ENCODE measurements around the gene C3orf52. TPM values are rescaled to one million over a fixed set of nuclear protein-coding genes. Genes with fewer than 3 reads are reported as not detected.

C3orf52 gene
- total RNA-seq, 1 donor from 2014 or later: 11.7 TPM

DNA sequence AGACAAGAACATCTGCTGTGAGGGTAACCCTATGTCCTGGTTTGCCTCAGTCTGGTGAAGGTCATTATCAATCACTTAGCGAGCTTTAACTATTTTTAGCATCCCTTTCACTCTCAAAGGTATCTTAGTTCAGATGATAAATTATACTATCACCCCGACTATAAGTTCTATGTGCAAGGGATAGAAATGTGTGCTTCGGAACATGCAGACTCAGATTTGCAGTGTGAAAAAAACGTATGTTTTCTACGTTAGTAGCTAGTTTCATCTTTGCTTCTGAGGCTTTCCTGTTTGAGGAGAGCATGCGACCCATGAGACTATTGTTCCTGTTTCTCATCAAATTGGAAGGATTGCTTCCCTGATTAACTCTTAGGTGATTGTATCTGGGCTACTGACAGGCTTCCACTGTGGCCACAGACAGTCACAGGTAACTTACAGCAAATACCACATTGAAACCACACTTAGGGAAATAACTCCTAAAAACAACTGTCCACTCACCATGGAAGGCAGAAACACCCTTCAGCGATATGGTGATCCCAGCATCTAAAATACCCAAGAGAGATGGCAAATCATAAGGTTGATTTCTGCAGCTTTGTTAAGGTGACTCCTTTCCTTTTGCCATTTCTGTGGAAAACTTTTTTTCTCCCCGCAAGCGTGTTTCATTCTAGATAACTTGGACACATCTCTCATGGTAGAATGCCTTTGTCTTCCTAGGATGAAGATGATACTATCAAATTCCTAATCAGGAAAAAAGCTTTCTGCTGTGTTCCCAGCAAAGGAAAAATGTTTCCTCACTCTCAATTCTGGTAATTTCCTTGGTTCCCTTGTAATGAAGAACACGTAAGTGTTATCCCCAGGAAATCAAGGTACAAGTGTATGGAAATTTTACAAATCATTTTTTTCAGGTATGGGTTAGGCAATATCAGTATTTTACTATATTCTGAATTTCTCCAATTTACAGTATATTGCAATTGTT is 41.6 kb downstream of the C3orf52 start:
- no peaks in the 10 kb centered on the region for H3K27me3 Mint-ChIP-seq (ENCODE audit: low read depth)
- peaks cover 24% of the 10 kb centered on the region for H3K36me3 Mint-ChIP-seq (ENCODE audit: low read depth)
- no peak overlapping the region for H3K27ac Mint-ChIP-seq
- peaks cover 51% of the 10 kb centered on the region for H3K4me1 Mint-ChIP-seq (ENCODE audit: low read depth)
- no peaks in the 10 kb centered on the region for H3K9me3 Mint-ChIP-seq
- no peak for DNase-seq (ENCODE audit: low spot score)
- peak overlapping the region; percentile 49 for H3K4me3 Mint-ChIP-seq (ENCODE audit: low read depth)
- intact Hi-C loops (cut with micrococcal nuclease): no loop called here

DNA sequence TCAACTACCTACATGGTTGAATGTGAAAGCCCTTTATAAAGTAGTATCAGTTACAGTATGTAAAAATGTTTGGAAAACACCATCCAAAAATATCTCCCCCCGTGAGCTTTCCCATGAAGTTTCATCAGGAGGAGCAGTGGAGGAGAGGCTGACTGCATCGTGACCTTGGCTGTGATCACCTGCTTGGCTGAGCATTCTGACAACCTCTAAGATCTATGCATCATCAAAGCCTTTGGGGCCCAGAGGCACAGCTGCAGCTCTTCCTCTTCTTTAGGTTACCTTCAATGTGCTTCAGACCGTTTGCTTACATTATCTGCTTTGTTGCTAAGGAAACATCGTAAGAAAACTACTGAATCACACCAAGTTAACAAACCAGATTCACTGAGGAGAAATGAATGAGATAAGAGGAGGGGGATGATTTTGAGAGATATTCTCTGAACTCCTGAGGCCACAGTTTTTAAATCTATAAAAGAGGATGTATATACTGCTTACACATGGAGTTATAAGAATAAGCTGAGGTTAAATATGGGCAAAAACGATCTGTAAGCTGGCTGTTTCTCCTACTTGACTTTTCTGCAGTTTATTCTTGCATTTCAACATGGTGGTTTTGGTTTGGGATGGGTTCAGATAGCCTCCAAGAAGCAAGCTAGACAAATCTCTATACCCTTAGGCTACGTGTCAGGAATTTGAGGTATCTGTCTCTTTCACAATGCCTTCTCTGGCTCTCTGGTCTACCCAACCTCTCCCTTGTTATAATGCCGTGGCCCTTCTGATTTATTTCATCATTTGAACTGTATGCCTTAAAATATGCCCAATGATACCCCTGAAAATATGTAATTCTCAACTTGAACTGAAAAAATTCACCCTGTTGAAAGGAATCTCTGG is 42.9 kb downstream of the C3orf52 start:
- peak overlapping the region; percentile 44 for H3K27ac Mint-ChIP-seq
- no peak overlapping the region for H3K4me3 Mint-ChIP-seq (ENCODE audit: low read depth)
- intact Hi-C loops (cut with micrococcal nuclease): no loop called here
- peaks cover 64% of the 10 kb centered on the region for H3K4me1 Mint-ChIP-seq (ENCODE audit: low read depth)
- peaks cover 20% of the 10 kb centered on the region for H3K36me3 Mint-ChIP-seq (ENCODE audit: low read depth)
- no peaks in the 10 kb centered on the region for H3K9me3 Mint-ChIP-seq
- DNase-seq (ENCODE audit: low spot score): peak; percentile 26
- no peaks in the 10 kb centered on the region for H3K27me3 Mint-ChIP-seq (ENCODE audit: low read depth)

DNA sequence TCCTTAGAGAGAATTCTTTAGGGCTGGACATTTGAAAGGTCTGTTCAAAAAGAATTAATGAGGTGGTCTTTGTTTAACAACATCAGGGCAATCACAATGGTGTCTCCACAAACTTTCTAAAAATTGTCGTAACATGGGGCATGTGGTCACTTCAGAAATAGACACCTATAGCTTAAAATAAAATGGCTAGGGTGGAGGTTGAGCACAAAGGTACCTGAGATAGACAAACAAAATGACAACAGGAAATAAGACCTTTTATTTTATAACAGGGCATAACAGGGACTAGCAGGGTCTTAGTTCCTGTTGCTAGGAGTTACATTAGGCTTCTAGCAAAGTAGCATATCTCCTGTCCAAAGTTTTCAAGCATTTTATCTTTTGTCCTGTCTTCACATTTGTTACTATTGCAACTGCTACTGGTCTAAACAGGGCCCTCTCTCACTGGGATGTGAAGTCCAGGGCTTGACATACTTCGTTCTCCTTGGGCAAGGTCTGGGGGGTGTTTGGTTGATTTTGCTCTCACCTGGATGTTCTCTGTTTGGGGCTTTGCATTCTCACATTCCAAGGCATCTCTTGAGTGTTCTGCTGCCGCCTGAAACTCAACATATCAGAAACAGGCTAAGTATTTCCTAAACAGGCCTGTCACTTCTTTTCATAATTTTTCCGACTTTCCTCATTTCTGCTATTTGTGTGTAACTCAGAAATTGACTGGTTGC is 43.9 kb downstream of the C3orf52 start:
- Mint-ChIP-seq H3K27me3 (ENCODE audit: low read depth) (no peaks in the 10 kb centered on the region), H3K4me1 (ENCODE audit: low read depth) (peaks cover 72% of the 10 kb centered on the region), H3K36me3 (ENCODE audit: low read depth) (peaks cover 14% of the 10 kb centered on the region), H3K4me3 (ENCODE audit: low read depth) (no peak overlapping the region), H3K27ac (no peak overlapping the region), H3K9me3 (no peaks in the 10 kb centered on the region)
- intact Hi-C loops (cut with micrococcal nuclease): loop anchor here (5.0 to 10.0 kb wide), 2 partner anchors 305 to 842 kb away; no protein-coding TSS in a partner anchor
- no peak for DNase-seq (ENCODE audit: low spot score)

DNA sequence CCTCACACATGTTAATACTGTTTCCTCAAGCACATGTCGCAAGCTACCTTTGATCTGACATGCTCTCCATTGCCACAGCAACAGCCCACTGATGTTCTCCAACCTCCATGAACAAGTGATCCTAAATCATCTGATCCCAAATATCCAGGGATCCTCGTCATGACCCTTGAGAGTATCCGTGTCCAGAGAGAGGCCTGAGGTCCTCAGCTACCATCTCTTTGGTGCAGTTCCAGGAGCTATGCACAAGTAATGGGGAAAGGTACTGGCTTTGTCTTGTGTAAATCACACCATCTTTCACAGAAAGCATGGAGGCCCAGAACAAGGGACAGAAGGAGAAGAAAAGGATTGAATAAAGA is 44.4 kb downstream of the C3orf52 start:
- Mint-ChIP-seq H3K9me3 (no peaks in the 10 kb centered on the region), H3K4me3 (ENCODE audit: low read depth) (no peak overlapping the region), H3K36me3 (ENCODE audit: low read depth) (peaks cover 11% of the 10 kb centered on the region), H3K27ac (no peak overlapping the region), H3K27me3 (ENCODE audit: low read depth) (no peaks in the 10 kb centered on the region), H3K4me1 (ENCODE audit: low read depth) (peaks cover 77% of the 10 kb centered on the region)
- no peak for DNase-seq (ENCODE audit: low spot score)
- intact Hi-C loops (cut with micrococcal nuclease): loop anchor here (5.0 to 10.0 kb wide), 2 partner anchors 304 to 842 kb away; no protein-coding TSS in a partner anchor

DNA sequence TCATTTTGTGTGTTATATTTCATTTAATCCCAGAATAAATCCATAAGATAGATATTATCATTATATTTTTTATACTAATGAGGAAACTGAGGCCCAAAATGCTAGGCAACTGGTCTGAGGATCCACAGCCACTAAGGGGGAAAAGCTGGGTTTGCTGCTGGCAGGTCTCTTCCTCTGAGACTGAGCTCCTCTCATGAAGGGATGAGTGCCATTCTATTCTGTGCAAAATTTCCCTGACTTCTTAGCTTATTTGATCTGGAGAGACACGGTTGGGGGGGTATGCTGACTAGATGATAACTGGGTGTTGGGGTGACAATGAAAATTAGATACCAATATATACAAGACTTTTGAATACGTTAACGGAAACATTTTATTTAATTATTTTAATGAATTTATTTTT is 44.9 kb downstream of the C3orf52 start:
- DNase-seq (ENCODE audit: low spot score): no peak
- Mint-ChIP-seq H3K9me3 (no peaks in the 10 kb centered on the region), H3K36me3 (ENCODE audit: low read depth) (peaks cover 11% of the 10 kb centered on the region), H3K4me3 (ENCODE audit: low read depth) (no peak overlapping the region), H3K4me1 (ENCODE audit: low read depth) (peaks cover 81% of the 10 kb centered on the region), H3K27ac (no peak overlapping the region), H3K27me3 (ENCODE audit: low read depth) (no peaks in the 10 kb centered on the region)
- intact Hi-C loops (cut with micrococcal nuclease): loop anchor here (5.0 to 10.0 kb wide), 2 partner anchors 304 to 841 kb away; no protein-coding TSS in a partner anchor

DNA sequence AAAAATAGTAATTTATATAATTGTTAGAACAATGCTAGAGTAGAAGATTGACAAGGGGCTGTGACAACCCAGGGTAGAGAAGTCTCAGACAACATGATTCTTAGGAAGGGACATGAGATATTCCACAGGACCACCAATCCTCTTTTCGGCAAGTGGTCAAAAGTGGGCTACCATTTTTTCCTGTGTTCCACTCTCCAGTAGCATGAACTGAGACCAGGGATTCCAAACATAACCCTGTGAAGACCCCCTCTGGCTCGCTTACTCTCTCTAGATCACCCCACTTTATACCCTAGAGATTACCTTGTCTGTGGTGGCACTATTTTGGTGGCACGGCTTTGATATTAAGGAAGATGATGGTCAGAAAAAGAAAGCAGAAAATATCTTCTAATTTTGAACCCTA is 45.9 kb downstream of the C3orf52 start:
- Mint-ChIP-seq H3K27me3 (ENCODE audit: low read depth) (no peaks in the 10 kb centered on the region), H3K4me3 (ENCODE audit: low read depth) (peak overlapping the region; percentile 23), H3K9me3 (no peaks in the 10 kb centered on the region), H3K27ac (no peak overlapping the region), H3K36me3 (ENCODE audit: low read depth) (peaks cover 11% of the 10 kb centered on the region), H3K4me1 (ENCODE audit: low read depth) (peaks cover 79% of the 10 kb centered on the region)
- intact Hi-C loops (cut with micrococcal nuclease): loop anchor here (5.0 to 10.0 kb wide), 2 partner anchors 303 to 840 kb away; no protein-coding TSS in a partner anchor
- DNase-seq (ENCODE audit: low spot score): no peak

DNA sequence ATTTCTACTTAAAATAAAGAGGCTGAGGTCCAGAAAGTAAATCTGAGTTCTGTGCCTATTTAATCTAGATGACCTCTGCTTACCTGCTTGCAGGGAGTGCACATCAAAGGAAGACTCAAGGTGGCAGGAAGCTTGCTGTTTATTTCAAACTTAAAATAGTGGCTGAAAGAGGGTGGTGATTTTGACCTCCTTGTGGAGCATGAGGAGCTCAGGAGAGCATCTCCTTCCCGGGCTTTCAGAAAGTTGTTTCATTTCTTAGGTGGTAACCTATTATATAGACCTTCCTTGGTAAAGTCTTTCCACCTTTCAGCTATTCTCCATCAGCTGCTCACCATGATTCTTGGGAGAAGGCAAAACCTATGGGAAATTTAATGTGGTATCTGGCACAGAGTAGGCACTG is 46.4 kb downstream of the C3orf52 start:
- Mint-ChIP-seq H3K27ac (peak overlapping the region; percentile 80), H3K27me3 (ENCODE audit: low read depth) (no peaks in the 10 kb centered on the region), H3K4me1 (ENCODE audit: low read depth) (peaks cover 78% of the 10 kb centered on the region), H3K36me3 (ENCODE audit: low read depth) (peaks cover 11% of the 10 kb centered on the region), H3K4me3 (ENCODE audit: low read depth) (peak overlapping the region; percentile 74), H3K9me3 (no peaks in the 10 kb centered on the region)
- intact Hi-C loops (cut with micrococcal nuclease): loop anchor here (5.0 to 10.0 kb wide), 2 partner anchors 302 to 840 kb away; no protein-coding TSS in a partner anchor
- DNase-seq (ENCODE audit: low spot score): no peak

DNA sequence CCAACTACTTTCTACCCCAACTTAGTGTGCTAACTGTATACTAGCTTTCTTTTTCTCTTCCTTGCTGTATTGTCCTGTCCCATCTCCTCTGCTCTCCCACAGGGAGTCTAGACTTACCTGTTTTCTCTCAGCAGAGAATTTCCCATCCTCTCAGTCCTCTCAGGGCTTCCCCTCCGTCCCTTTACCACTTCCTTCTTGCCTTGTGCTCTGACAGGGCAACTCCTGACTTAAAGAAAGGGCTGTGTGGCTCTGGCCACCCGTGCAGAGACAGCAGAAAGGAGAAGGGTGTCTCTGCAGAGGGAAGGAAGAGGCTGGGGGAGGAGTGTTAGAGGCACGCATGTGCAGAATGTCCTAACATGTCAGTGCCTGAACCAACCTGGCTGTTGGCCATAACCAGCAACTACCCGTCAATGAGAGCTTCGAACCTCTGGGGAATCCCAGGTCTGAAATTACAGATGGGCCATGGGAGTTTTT is 46.8 kb downstream of the C3orf52 start, which contains the start of gene GCSAM:
TSS of gene GCSAM (minus strand) at position 274 of the 474 bp plus-strand sequence. CDS start at position 146, 128 bp downstream.
- DNase-seq (ENCODE audit: low spot score): peak; percentile 46
- H3K9me3 Mint-ChIP-seq: no peaks in the 10 kb centered on the region
- intact Hi-C loops (cut with micrococcal nuclease): loop anchor here (5.0 to 10.0 kb wide), 2 partner anchors 302 to 839 kb away; no protein-coding TSS in a partner anchor
- peaks cover 74% of the 10 kb centered on the region for H3K4me1 Mint-ChIP-seq (ENCODE audit: low read depth)
- H3K27ac Mint-ChIP-seq: peak within 1 kb of the TSS; percentile 80
- H3K36me3 Mint-ChIP-seq (ENCODE audit: low read depth): peaks cover 11% of the 10 kb centered on the region
- peak within 1 kb of the TSS; percentile 74 for H3K4me3 Mint-ChIP-seq (ENCODE audit: low read depth)
- no peaks in the 10 kb centered on the region for H3K27me3 Mint-ChIP-seq (ENCODE audit: low read depth)

DNA sequence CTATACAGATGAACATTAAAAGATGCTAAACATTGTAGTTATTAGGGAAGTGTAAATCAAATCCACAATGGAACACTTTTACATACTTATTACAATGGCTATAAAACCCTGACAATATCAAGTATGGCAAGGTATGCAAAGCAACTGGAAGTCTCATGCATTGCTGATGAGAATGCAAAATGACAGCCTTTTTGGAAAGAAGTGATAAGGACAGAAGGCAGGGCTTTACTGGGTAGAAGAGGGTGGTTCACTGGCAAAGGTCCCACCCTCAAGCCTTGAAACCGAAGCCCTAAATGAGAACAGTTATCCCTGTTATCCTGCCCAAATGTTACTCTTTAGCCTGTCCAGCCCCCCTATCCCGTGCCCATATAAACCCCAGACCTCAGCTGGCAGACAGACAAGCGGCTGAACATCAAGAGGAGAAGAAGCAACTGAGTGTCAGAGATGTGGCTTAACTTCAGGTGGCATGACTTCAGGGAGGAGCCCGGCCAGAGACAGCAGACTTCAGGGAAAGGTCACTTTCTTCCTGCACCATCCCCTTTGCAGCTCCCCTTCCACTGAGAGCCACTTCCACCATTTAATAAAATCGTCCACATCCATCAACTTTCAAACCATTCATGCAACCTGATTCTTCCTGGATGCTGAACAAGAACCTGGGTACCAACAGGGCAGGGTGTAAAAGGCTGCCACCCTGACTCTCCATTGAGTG is 47.6 kb downstream of the C3orf52 start:
- no peak for DNase-seq (ENCODE audit: low spot score)

DNA sequence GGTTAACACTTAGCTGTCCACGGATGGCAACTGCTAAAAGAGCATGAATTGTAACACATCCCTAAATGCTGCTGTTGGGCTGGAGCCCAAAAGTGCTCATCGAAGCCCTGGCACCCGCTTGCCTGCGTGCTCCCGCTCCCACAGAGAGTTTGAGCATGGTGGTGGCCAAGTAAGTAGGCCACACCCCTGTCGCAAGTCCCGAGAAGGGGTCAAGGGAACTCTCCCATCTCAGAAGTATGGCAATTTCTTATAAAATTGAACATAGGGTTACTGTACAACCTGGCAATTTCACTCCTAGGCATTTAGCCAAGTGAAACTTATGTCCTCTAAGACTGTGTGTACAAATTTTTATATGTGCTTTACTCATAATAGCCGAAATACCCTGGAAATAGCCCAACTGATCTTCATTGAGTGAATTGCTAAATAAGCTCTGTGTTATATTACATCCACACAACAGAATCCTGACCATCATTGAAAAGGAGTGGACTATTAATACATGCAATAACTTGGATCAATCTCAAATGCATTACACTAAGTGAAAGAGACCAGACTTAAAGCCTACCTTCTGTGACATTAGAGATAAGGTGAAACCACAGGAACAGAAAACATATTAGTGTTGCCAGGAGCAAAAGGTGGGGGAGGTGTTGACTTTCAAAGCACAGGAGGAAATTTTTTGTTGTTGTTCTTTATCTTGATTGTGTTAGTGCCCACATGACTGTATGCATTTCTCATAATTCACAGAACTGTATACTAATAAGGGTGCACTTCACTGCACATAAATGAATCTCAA is 48.3 kb downstream of the C3orf52 start:
- H3K4me3 Mint-ChIP-seq (ENCODE audit: low read depth): peak overlapping the region; percentile 34
- peaks cover 58% of the 10 kb centered on the region for H3K4me1 Mint-ChIP-seq (ENCODE audit: low read depth)
- H3K27ac Mint-ChIP-seq: peak overlapping the region; percentile 35
- H3K27me3 Mint-ChIP-seq (ENCODE audit: low read depth): no peaks in the 10 kb centered on the region
- peaks cover 4% of the 10 kb centered on the region for H3K36me3 Mint-ChIP-seq (ENCODE audit: low read depth)
- intact Hi-C loops (cut with micrococcal nuclease): loop anchor here (5.0 to 10.0 kb wide), 5 partner anchors 168 to 838 kb away; no protein-coding TSS in a partner anchor
- H3K9me3 Mint-ChIP-seq: no peaks in the 10 kb centered on the region
- no peak for DNase-seq (ENCODE audit: low spot score)

More for the DNA sequence above, 47.6 kb downstream of the C3orf52 start:
- Mint-ChIP-seq H3K27me3 (ENCODE audit: low read depth) (no peaks in the 10 kb centered on the region), H3K9me3 (no peaks in the 10 kb centered on the region), H3K4me3 (ENCODE audit: low read depth) (no peak overlapping the region), H3K27ac (peak overlapping the region; percentile 80), H3K4me1 (ENCODE audit: low read depth) (peaks cover 66% of the 10 kb centered on the region), H3K36me3 (ENCODE audit: low read depth) (peaks cover 10% of the 10 kb centered on the region)
- intact Hi-C loops (cut with micrococcal nuclease): loop anchor here (5.0 to 10.0 kb wide), 2 partner anchors 301 to 839 kb away; no protein-coding TSS in a partner anchor

DNA sequence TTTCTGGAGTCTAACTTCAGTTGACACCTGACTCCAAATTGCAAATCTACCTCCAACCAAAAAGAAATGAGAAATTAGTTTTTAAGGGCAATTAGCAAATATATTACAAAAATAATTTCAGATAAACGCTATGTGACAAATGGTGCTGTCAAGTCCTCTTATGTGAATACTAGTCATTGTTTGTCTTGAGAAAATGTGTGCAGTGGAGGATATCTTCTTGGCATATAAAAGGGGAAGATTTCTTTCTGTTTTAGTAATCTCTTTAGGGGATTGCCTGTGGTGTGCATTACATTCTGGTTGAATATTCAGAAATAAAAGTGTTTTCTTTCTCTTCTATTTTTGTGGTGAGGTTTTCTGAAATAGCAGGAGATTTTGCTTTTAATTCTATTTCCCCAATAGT is 49.9 kb downstream of the C3orf52 start:
- intact Hi-C loops (cut with micrococcal nuclease): loop anchor here (2.0 to 10.0 kb wide), 5 partner anchors 166 to 395 kb away; no protein-coding TSS in a partner anchor
- no peaks in the 10 kb centered on the region for H3K27me3 Mint-ChIP-seq (ENCODE audit: low read depth)
- H3K36me3 Mint-ChIP-seq (ENCODE audit: low read depth): no peaks in the 10 kb centered on the region
- no peak overlapping the region for H3K4me3 Mint-ChIP-seq (ENCODE audit: low read depth)
- H3K9me3 Mint-ChIP-seq: no peaks in the 10 kb centered on the region
- peaks cover 53% of the 10 kb centered on the region for H3K4me1 Mint-ChIP-seq (ENCODE audit: low read depth)
- DNase-seq (ENCODE audit: low spot score): no peak
- H3K27ac Mint-ChIP-seq: peak overlapping the region; percentile 15
